Heart left ventricle (tissue), 16 donors: ENCODE results near the gene TANGO2. TPM values are rescaled to one million over a fixed set of nuclear protein-coding genes. Genes with fewer than 3 reads are reported as not detected.

ENCODE experiments used
- ATAC-seq, 4 donors: fragments of 200-7000 bp; cut with Tn5 transposase; one replicate each; pipeline ENCODE4 v1.9.1; 2020 to 2022; ENCODE audit warnings: moderate library complexity in 4 of 4, mild to moderate bottlenecking in 3 of 4, moderate number of reproducible peaks in 1 of 4
- DNase-seq, 5 donors: peaks; one replicate each; pipeline ENCODE4 v3.0.0-alpha.2; 2020
- H3K27ac ChIP-seq, 12 donors: fragments of 200-600 bp; sonication (generic) in 4 of 12; one replicate each; pipeline versions ENCODE4 v1.5.0 to v1.8.0; 2016 to 2022; ENCODE audit warnings: mild to moderate bottlenecking in 2 of 12
- H3K27me3 ChIP-seq, 9 donors: fragments of 200-600 bp; sonication (generic) in 2 of 9; one replicate each; pipeline versions ENCODE4 v1.5.1 to v1.8.0; 2016 to 2022; ENCODE audit warnings: mild to moderate bottlenecking in 3 of 9
- H3K36me3 ChIP-seq, 9 donors: fragments of 200-600 bp; sonication (generic) in 2 of 9; one replicate each; pipeline versions ENCODE4 v1.5.0 to v1.8.0; 2018 to 2022; ENCODE audit warnings: mild to moderate bottlenecking in 2 of 9
- H3K4me1 ChIP-seq, 12 donors: fragments of 200-600 bp; sonication (generic) in 4 of 12; one replicate each; pipeline versions ENCODE4 v1.5.0 to v1.8.0; 2016 to 2022; ENCODE audit warnings: mild to moderate bottlenecking in 3 of 12
- H3K4me3 ChIP-seq, 12 donors: fragments of 200-600 bp; sonication (generic) in 4 of 12; one replicate each; pipeline versions ENCODE4 v1.5.0 to v1.8.0; 2017 to 2022; ENCODE audit warnings: mild to moderate bottlenecking in 9 of 12, moderate library complexity in 4 of 12
- H3K9me3 ChIP-seq, 12 donors: fragments of 200-600 bp; sonication (generic) in 4 of 12; one replicate each; pipeline versions ENCODE4 v1.5.0 to v1.8.0; 2016 to 2022; ENCODE audit warnings: mild to moderate bottlenecking in 1 of 12
- POLR2A ChIP-seq, 2 donors: fragments of 450-650 bp; IDR thresholded peaks; one replicate each; pipeline ENCODE4 v1.6.1; 2017; ENCODE audit warnings: antibody characterized with exemption in 2 of 2, mild to moderate bottlenecking in 2 of 2, moderate library complexity in 2 of 2
- WGBS, 4 donors: extraction: QIAGEN DNeasy Blood & Tissue Kit in 2 of 4; methylation state at CpG; one replicate each; pipeline versions ENCODE4 v1.1.5 to v1.1.7; 2013 to 2018; 5-methylcytosine and 5-hydroxymethylcytosine counted together
- intact Hi-C, 10 donors: fragments of 100-400 bp; cut with DNase I; formaldehyde crosslinking; loops; one replicate each; pipeline versions ENCODE4 v1.11.1 to v1.14.2; 2022
- polyA plus RNA-seq, 2 donors: library from polyadenylated mRNA; stranded (reverse); fragments of 200-250 nt; gene quantifications; one replicate each; pipeline ENCODE4 v1.2.3, GENCODE V29; 2013
- total RNA-seq, 9 donors: library from RNA; depleted of rRNA in 2 of 9; stranded (reverse); fragments of >200 nt in 2 of 9; fragmentation: NEBNext Ultra II Directional in 3 of 9; extraction: Animal tissue kit (Norgen Biotek cat#: 25700) in 3 of 9; gene quantifications; one replicate each; pipeline versions ENCODE4 v1.1.0 to v1.2.4, GENCODE V29; 2016 to 2023
- TF ChIP-seq, protein P1 (sequence below), 12 donors: fragments of 200-600 bp; sonication (generic) in 4 of 12; IDR thresholded peaks; one replicate each; pipeline versions ENCODE4 v1.5.0 to v1.8.0; 2018 to 2022; ENCODE audit warnings: antibody characterized with exemption in 12 of 12, mild to moderate bottlenecking in 5 of 12
- donor health status: ischemic (EF 13 %, LVEDD 7.1; RV severe dilation, severe dysfunction).
- donor health status: healthy with polysubstance abuse.
- donor health status: DM: no; HTN: yes; CAD: no.
- donor health status: DM: no; HTN: no; CAD: no.
- donor health status: ischemic (EF 25% LVEDD 6.9; RV normal size, moderate dysfunction).
- donor health status: ischemic (EF 25% LVEDD 5.7; RV mildly dilated, moderate dysfunction).
- donor health status: healthy.
- donor health status: DM: yes; HTN: yes; CAD: no.
- donor health status: ischemic (EF 35%, LVEDD 5.7; RV mildly dilated, moderate dysfunction).
- donor health status: nonischemic (EF 11% LVEDD 7.7; RV severe dilation, severe dysfunction).
- donor health status: DM: yes; HTN: yes; CAD: no.
- donor health status: PGD.
- donor health status: ischemic (EF 29% LVEDD 5.4; RV normal size, mild dysfunction).
- donor health status: nonischemic (EF 23%, LVEDD 6.1; RV moderate dilation, normal function).

TANGO2 gene
- total and polyA plus RNA-seq, 11 donors: 51.3 to 341 (median 63.0) TPM

- ATAC-seq: no peak
- no peaks in the 10 kb centered on the region for H3K9me3 ChIP-seq
- TF ChIP-seq, protein P1, sequence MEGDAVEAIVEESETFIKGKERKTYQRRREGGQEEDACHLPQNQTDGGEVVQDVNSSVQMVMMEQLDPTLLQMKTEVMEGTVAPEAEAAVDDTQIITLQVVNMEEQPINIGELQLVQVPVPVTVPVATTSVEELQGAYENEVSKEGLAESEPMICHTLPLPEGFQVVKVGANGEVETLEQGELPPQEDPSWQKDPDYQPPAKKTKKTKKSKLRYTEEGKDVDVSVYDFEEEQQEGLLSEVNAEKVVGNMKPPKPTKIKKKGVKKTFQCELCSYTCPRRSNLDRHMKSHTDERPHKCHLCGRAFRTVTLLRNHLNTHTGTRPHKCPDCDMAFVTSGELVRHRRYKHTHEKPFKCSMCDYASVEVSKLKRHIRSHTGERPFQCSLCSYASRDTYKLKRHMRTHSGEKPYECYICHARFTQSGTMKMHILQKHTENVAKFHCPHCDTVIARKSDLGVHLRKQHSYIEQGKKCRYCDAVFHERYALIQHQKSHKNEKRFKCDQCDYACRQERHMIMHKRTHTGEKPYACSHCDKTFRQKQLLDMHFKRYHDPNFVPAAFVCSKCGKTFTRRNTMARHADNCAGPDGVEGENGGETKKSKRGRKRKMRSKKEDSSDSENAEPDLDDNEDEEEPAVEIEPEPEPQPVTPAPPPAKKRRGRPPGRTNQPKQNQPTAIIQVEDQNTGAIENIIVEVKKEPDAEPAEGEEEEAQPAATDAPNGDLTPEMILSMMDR (IDR thresholded peaks at IDR 0.05): no peak
- TF ChIP-seq POLR2A (IDR thresholded peaks at IDR 0.05): no peak
- no peak for DNase-seq
- H3K27ac ChIP-seq: no peak overlapping the region
- peaks cover 0 to 89% (median 75%) of the 10 kb centered on the region in 9 donors for H3K36me3 ChIP-seq
- no peak overlapping the region for H3K4me3 ChIP-seq
- intact Hi-C loops: no loop called here
- no peaks in the 10 kb centered on the region for H3K27me3 ChIP-seq
- WGBS, 4 donors: 84 to 87% (median 85%) methylated on average over 4 of the region's 4 CpGs
- H3K4me1 ChIP-seq: peaks cover 0 to 5% (median 0%) of the 10 kb centered on the region in 12 donors
Observed at GRCh38 chr22:20046730-20047129, 25.8 kb downstream of the TANGO2 start.

DNA sequence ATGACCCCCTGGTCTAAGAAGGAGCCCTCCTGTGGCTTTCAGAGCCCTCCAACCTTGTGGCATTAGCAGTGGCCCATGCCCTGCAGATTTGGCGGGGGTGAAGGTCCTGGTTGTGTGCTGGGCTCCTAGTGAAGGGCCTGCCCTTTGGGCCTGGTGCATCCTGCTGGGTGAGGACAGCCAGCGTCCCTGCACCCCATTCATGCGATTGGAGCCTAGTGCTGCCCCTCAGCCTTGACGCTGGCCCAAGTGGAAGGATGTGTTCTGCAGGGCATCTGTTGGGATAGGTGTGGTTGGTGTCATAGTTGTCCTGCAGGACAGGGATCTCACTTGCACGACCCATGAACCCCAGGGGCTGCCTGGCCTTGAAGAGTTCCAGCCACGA, 31.0 kb downstream of the TANGO2 start:
- WGBS, 4 donors: 92 to 95% (median 92%) methylated on average over 5 to 6 of the region's 6 CpGs
- intact Hi-C loops: no loop called here
- peaks cover 0 to 13% (median 0%) of the 10 kb centered on the region in 12 donors for H3K4me1 ChIP-seq
- H3K27ac ChIP-seq: no peak overlapping the region
- H3K9me3 ChIP-seq: no peaks in the 10 kb centered on the region
- TF ChIP-seq, protein P1 (IDR thresholded peaks at IDR 0.05): no peak
- no peak for TF ChIP-seq POLR2A (IDR thresholded peaks at IDR 0.05)
- DNase-seq (no peak), ATAC-seq (no peak)
- H3K4me3 ChIP-seq: no peak overlapping the region
- no peaks in the 10 kb centered on the region for H3K27me3 ChIP-seq
- H3K36me3 ChIP-seq: peaks cover 0 to 93% (median 82%) of the 10 kb centered on the region in 9 donors

DNA sequence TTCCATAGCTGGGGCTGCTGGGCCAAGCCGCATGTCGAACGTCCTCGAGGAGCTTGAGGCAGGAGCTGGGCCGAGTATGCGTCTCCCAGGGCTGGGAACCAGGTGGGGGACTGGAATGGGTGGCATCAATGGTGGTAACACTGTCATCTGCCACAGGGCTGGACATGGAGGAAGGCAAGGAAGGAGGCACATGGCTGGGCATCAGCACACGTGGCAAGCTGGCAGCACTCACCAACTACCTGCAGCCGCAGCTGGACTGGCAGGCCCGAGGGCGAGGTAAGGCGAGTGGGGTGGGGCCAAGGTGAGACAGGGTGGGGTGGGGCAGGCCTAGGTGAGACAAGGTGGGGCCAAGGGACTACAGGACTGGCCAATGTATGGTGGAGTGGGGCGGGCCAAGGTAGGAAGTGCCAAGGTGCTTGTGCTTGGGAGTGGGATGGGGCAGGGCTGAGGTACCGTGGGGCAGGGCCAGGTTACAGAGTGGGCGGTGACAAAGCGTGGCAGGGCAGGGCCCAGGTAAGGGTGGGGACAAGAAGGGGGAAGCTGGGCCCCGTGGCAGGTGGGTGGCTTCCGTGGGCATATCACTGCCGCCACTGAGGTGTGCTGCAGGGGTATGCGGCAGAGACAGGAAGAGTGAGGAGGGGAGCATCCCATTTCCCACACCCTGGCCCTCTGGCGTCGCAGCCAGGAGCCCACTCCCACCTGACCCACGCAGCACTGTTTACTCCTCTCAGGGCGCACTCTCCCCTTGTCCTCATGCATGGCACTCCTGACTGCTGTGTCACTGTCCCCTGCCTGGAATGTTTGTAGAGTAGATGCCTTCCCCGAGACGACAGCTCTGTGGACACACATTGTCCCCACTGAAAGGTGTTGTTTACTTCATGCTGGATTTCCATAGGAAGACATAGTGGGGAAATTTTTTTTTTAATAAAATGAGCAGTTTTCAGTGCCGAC, 31.7 kb downstream of the TANGO2 start:
- intact Hi-C loops: no loop called here
- Histone ChIP-seq H3K4me1 (peaks cover 0 to 13% (median 0%) of the 10 kb centered on the region in 12 donors), H3K27me3 (no peaks in the 10 kb centered on the region), H3K36me3 (peaks cover 0 to 93% (median 81%) of the 10 kb centered on the region in 9 donors), H3K4me3 (no peak overlapping the region), H3K27ac (no peak overlapping the region), H3K9me3 (no peaks in the 10 kb centered on the region)
- no peak for DNase-seq
- TF ChIP-seq POLR2A (IDR thresholded peaks at IDR 0.05): no peak
- TF ChIP-seq, protein P1 (IDR thresholded peaks at IDR 0.05): no peak
- ATAC-seq: peak in 3 of 4 donors; percentile 10 to 29 (median 17)
- 91 to 95% (median 94%) methylated on average over 21 to 26 of the region's 26 CpGs for WGBS, 4 donors

- Histone ChIP-seq H3K9me3 (no peaks in the 10 kb centered on the region), H3K27ac (peak overlapping the region in 1 of 12 donors; percentile 22), H3K36me3 (peaks cover 0 to 93% (median 81%) of the 10 kb centered on the region in 9 donors), H3K4me3 (no peak overlapping the region), H3K27me3 (no peaks in the 10 kb centered on the region), H3K4me1 (peaks cover 0 to 13% (median 0%) of the 10 kb centered on the region in 12 donors)
- DNase-seq: no peak
- intact Hi-C loops: no loop called here
- TF ChIP-seq POLR2A (IDR thresholded peaks at IDR 0.05): no peak
- TF ChIP-seq, protein P1 (IDR thresholded peaks at IDR 0.05): no peak
- 80 to 87% (median 81%) methylated on average over 13 to 14 of the region's 14 CpGs for WGBS, 4 donors
- no peak for ATAC-seq
Observed at GRCh38 chr22:20053407-20054033, 32.6 kb downstream of the TANGO2 start.
